Hindlimb muscle (tissue), 1 donor: ENCODE results near the gene SUMO1. TPM values are rescaled to one million over a fixed set of nuclear protein-coding genes. Genes with fewer than 3 reads are reported as not detected.
"Not testable (repeated sequence)": the region's sequence is repeated elsewhere in the genome, so short reads cannot be mapped to it uniquely, and the experiment has no call there.

ENCODE experiments used
- DNase-seq: peaks from one replicate; pipeline ENCODE4 v3.0.0-alpha.2; 2013
- polyA plus RNA-seq: library from polyadenylated mRNA; unstranded; fragments of 120-200 nt; gene quantifications from one replicate; pipeline ENCODE4 v1.2.1, GENCODE V29; 2013; ENCODE audit not compliant: insufficient read length

SUMO1 gene
- polyA plus RNA-seq, result 93.1 TPM

DNA sequence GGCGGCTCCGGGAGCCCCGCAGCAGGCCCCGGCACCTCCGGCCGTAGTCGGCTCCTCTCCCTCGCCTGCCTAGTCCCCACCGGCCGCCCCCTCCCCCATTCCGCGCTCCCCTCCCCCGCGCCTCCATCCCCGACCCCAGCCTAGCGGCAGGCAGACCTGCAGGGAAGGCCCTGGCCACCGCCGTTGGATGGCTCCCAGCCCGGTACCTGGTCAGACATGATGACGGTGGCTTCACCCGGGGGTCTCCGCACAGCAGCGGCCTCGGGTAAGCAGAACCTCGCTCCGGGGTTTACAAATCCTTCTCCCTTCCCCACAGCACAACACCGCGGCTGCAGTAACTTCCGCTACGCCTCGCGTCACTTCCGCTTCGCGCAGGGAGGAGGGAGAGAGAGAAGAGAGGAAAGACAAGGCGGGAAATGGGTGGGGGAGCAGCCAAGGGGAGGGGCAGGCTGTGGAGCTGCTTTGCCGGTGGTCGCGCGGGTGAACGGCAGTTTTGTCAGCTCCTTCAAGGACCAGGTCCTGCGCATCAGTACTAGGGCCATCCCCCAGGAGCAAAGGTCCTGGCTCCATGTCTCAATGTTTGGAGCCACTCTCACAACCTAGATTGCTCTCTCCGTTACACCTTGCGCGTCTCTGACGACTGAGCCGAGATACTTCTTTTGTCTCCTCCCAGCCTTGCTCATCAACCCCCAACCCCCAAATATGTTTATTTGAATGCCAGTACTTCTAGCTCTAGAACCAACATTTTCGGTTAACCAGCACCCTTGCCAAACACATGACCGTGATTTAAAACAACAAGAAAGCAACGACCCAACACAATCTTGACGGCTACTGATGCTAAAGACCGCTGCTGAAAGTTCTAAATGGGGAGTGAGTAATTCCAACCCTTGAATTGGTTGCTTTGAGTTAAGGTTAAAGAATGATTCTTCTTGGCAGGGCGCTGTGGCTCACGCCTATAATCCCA, at the start of gene SUMO1:
Gene SUMO1, minus strand, starts transcription at position 364 of the 964 bp plus-strand sequence. Its CDS starts 146 bp downstream, at position 218.
- peak; percentile 95 for DNase-seq

DNA sequence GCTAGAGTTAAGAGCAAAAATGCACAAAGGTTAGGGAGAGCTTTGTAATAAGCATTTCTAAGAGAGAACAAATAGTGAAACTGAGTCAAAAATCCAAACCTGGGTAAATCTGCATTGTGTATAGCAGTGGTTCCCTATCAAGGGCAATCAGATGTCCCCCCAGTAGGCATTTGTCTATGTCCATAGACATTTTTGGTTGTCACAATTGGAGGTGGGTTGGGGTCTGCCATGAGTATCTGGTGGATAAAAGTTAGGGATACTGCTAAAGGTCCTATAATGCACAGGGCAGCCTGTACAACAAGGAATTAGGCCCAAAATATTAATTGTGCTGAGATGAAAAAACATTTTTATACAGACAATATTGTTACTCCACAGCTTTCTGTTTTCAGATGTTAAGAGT, 48.2 kb upstream of the SUMO1 start:
- DNase-seq, result no peak

DNA sequence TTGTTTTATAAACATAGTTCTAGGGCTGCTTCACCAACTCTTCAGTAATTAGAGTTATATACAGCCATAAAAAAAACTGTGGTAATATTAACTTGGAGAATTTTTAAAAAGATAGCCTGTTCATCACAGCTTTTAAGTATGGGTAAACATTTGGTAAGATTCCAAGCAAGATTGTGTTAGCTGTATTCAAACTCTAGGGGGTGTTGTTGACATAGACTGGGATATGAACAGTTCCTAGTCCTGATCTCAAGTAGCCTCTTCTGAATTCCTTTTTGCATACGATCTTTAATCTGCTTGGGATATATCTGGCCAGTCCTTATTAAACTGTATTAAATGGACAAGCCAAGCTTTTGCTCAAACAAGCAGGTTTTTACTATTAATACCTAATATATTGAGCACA, 40.5 kb upstream of the SUMO1 start:
- DNase-seq, result peak; percentile 23

DNA sequence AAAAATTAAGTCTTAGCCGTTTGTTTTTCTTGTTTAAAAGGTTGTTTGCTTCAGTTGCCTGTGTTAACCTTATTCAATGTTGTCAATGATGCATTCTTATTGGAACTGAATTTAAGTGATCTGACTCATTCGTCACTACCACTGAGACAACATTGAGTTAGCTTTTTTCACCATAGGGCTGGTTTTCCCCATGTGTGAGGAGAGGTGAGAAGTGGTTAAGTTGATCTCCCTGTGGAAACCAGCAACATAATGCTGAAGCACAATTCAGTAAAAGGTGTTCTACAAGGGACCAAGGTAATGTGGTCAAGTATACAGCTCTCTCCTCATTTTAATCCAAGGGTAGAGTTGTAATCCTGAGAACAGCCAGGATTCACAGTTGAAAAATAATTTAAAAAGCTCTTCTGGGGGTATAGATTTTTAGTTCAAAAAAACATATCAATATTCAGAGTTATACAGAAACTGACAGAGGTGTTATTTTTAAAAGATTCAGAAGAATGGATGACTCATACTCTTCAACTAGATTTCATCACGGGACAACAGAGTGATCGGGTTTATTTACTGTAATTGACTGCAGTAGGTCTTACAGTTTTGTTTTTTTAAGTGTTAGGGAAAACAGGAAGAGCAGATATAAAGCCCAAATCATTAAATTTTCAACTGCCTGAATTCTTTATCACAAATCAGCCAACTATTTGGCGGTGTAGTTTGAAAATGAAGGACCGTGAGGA, 39.8 kb upstream of the SUMO1 start:
- no peak for DNase-seq

DNA sequence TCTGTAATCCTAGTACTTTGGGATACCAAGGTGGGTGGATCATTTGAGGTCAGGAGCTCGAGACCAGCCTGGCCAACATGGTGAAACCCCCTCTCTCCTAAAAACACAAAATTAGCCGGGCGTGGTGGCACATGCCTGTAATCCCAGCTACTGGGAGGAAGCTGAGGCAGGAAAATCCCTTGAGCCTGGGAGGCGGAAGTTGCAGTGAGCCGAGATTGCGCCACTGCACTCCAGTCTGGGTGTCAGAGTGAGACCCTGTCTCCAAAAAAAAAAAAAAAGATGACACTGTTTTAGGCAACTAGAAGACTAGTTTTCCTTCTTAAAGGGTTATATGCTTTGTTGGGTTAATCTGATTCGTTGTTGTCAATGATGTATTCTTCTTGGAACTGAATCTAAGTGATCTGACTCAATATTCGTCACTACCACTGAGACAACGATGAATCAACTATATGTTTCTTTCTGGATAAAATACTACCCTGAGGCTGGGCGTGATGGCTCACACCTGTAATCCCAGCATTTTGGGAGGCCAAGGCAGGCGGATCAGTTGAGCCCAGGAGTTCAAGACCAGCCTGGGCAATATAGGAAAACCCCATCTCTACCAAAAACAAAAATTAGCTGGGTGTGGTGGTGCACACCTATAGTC, 37.8 kb upstream of the SUMO1 start:
- DNase-seq, result not testable (repeated sequence)

DNA sequence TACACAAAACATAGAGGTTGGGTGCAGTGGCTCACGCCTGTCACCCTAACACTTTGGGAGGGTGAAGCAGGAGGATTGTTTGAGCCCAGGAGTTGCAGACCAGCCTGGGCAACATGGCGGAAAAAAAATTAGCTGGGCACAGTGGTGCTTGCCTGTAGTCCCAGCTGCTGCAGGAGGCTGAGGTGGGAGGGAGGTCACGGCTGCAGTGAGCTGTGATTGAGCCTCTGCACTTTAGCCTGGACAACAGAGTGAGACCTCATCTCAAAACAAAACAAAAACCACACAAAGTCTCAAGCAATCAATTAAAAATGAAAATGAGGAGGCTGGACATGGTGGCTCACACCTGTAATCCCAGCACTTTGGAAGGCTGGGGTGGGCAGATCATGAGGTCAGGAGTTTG, 32.1 kb upstream of the SUMO1 start:
- DNase-seq, result no peak

DNA sequence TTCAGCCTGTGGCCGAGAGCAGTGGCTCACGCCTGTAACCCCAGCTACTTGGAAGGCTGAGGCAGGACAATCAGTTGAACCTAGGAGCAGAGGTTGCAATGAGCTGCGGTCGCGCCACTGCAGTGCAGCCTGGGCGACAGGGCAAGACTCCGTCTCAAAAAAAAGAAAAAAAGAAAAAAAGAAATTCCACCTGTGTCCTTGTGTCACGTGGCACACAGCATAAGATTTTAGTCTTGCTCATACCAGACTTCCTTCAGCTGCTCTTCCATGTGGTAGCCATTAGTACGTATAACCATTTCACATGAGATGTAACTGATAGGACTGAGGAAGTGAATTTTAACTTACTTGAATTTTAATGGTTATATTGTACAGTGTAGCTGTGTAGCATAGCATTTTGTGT, 31.2 kb upstream of the SUMO1 start:
- DNase-seq, result no peak

DNA sequence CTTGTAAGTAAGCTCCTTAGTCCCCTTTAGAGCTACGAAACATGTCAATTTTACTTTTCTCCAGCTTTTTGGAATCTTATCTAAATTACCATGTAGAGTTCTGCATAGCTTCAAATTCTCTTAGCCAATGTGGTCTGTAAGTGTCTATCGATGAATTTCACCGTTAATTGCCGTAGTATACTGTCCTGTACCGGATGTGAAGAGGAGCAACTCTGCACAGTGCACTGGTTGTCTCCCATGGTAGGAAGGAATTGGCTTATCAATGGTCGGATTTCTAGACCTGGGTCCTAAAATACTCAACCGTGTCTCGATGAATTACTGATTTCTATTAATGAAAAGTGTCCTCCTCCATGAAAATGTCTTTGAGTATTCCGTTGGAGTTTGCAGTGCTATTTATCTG, 29.1 kb upstream of the SUMO1 start:
- DNase-seq, result no peak

DNA sequence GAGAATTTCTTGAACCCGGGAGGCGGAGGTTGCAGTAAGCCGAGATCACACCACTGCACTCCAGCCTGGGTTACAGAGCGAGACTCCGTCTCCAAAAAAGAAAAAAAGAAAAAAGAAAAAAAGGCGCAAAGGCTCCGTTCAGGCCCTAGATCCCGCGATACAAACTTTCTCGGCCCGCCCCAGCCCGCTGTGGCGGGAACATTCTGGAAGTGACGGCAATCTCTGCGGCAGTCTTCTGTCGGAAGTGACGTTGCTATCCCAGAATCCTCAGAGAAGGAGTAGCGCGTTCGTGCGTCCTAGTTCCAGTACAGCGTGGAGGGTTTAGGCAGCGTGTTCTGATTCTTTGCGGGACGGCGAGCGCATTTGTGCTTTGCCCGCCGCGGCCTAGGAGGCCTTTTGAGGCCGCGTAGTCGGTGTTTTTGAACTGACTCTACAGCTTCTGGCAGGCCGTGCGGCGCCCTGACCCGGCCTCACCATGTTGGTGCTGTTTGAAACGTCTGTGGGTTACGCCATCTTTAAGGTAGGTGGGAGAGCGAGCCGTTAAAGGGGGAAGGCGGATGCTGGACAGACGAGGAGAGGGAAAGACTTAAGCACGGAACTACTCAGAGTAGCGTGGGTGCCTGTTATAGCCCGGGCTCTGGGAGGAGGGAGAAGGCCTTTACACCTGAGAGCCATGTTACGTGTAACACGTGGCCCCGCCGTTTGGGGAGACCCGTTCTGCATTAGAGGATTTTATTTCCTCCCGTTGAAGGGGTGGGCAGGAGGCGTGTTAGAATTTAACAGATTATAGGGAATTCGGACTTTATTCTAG, 27.3 kb upstream of the SUMO1 start, which contains the start of gene NOP58:
Gene NOP58, plus strand, starts transcription at position 297 of the 811 bp plus-strand sequence. Its CDS starts 179 bp downstream, at position 476.
- DNase-seq, result peak; percentile 97

DNA sequence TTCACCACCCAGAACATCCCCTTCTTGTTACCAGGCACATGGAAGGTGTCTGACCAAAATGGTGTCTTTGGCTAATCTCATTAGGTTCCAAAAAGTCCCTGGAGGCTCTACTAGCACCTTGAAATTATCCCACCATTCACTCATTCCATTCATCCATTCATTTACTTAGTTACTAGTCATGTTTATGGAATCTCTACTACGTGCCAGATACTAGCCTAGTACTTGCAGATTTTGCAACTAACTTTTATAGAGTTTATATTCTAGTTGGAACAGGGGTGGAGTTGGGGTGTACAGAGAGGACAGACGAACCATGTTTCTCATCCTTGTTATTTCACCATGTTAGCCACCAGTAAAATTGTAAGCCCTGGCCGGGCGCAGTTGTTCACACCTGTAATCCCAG, 23.1 kb upstream of the SUMO1 start:
- DNase-seq, result no peak

DNA sequence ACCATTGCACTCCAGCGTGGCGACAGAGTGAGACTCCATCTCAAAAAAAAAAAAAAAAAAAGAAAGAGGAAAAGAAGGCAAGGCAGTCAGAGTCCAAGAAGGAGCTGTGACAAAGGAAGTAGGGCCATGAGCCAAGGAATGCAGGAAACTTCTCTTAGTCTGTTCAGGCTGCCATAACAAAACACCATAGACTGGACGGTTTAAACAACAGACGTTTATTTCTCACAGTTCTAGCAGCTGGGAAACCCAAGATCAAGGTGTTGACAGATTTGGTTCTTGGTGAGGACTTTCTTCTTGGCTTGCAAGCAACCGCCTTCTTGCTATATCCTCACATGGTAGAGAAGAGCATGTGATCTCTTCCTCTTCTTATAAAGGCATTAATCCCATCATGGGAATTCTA, 13.1 kb upstream of the SUMO1 start:
- no peak for DNase-seq

DNA sequence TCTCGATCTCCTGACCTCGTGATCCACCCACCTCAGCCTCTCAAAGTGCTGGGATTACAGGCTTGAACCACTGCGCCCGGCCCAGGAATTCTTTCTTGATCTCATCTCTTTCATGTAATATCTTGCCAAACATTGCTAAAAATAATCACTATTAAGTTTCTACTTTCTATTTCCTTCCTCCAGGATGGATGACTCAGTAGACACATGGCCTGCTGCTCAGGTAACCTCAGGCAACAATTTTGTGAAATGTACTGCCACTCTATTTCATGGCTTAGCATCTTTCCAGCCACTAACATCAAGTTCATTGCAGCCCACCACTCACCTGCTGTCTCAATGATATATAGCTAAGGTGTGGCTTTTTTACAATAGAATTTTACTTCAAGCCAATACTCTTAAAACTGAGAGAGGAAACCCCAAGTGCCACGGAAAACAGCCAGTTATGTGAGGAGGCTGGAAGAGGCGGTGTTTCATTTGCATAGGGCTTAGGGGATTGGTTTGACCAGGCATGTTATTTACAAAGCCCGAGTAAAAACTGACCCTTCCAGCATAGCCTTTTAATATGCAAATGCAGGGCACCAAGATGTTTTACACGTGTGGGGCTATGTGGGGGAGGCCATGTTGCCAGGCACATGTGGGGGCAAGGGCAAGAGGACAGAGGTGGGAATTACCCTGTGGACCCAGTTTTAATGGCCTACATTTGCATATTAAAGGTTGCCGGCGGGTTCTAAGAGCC, 11.3 kb upstream of the SUMO1 start:
- no peak for DNase-seq

DNA sequence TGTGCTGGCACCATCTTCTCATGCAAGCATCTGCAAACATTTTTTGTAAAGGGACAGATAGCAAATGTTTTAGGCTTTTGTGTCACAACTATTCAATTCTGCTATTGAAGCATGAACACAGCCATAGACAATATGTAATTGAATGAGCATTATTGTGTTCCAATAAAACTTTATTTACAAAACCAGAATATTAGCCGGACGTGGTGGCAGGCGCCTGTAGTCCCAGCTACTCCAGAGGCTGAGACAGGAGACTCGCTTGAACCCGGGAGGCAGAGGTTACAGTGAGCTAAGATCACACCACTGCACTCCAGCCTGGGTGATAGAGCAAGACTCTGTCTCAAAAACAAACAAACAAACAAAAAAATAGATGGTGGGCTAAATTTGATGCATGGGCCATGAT, 9.3 kb upstream of the SUMO1 start:
- DNase-seq, result not testable (repeated sequence)

DNA sequence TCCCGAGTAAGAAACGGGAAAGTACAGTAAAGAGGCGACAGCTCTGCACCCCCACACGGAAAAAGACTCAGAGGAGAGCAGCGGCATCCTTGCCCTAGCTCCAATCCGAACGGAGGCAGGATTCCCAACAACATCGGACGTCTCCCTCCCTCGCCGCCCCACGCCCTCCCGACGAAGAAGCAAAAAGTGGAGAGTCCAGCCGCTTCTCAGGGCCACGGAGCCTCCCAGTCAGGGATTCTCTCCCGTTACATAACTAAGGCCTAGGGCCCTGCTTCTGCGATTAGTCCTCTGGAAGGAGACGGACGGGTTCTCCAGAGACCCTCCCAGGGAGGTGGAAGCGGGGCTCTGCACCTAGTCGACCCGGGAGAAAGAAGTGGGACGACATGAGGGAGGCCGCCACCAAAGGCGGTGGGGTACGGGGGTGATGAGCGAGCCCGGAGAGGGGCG, 587 bp downstream of the SUMO1 start:
- DNase-seq, result peak; percentile 41

DNA sequence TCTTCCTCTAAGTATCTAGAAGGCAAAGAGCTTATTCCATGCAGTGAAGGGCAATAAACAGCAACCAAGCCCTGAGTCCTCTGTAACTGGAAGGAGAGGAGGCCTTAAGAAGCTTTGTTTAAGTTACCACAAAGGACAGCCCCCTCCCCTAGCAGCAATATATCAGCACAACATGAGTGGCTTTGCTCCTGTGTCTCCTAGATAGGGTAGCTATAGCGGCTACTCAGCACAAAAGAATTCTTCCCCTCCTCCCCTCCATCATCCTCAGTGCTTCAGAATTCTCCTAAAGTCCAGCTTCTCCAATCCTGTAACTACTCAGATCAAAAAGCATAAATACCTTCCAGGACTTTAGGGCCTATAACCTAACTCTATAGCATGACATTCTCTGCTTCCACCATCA, 16.5 kb downstream of the SUMO1 start:
- DNase-seq, result no peak

DNA sequence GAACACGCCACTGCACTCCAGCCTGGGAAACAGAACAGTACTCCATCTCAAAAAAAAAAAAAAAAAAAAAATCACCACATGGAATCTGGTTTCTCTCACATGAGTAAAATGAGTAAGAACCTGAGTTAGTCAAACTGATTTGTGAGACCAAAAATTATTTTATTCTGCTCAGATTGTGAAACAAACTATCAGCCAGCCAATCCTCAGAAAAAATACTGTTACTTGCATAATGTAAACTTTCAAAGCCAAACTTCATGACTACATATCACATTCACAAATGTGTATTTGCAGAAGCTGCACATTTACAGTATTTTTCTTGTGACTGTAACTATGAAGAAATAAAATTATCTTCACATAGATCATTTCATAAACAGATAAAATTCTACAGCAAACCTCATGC, 23.2 kb downstream of the SUMO1 start:
- no peak for DNase-seq

DNA sequence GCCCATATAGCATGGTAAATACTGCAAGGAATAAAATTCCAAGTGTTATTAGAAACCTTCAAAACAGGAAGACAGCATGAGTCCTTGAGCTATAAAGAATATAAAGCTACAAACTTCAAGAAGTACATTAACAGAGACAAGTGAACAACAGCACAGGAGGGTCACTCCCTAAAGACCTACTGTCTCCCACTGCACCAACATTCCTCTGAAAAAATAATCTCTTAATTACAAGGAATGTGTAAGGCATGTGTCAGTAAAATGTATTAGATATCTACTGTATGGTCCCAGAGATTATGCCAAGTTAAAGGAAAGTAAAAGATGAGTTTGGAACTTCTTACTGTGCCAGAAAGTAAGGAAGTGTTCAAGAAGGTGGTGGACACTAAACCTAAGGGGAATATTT, 29.9 kb downstream of the SUMO1 start:
- no peak for DNase-seq

DNA sequence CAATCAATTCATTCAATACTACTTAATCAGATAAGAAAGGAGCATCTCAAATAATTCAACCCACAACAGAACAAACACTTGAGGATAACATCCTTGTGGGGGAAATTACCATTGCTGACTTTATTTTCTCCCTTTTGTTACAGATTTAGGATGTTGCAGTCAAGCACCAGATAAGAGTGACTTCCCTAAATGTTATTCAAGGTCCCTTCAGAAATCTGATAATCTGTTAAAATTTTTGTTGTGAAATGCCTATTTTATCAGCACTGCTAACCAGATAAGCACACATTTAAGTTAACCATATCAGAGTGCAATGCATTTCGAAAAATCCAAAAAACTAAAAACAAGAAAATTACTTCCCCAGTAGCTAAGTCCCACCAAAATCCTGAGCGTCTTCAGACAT, 33.5 kb downstream of the SUMO1 start:
- no peak for DNase-seq

DNA sequence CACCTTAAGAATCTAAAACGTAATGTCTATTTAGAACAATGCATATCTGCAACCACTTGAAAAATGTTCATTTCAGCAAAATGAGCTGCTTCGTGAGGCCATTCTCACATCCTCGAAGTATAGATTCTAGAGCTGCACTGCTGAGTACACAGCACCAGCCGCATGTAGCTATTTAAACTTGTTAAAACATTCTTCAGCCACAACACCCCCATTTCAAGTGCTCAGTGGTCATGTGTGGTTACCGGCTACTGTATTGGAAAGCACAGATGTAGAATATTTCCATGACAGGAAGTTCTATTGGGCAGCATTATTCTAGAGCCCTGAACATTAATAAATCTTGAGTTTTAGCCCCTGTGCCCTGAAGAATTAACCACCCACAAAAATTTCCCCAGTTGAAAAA, 35.0 kb downstream of the SUMO1 start:
- DNase-seq, result no peak

DNA sequence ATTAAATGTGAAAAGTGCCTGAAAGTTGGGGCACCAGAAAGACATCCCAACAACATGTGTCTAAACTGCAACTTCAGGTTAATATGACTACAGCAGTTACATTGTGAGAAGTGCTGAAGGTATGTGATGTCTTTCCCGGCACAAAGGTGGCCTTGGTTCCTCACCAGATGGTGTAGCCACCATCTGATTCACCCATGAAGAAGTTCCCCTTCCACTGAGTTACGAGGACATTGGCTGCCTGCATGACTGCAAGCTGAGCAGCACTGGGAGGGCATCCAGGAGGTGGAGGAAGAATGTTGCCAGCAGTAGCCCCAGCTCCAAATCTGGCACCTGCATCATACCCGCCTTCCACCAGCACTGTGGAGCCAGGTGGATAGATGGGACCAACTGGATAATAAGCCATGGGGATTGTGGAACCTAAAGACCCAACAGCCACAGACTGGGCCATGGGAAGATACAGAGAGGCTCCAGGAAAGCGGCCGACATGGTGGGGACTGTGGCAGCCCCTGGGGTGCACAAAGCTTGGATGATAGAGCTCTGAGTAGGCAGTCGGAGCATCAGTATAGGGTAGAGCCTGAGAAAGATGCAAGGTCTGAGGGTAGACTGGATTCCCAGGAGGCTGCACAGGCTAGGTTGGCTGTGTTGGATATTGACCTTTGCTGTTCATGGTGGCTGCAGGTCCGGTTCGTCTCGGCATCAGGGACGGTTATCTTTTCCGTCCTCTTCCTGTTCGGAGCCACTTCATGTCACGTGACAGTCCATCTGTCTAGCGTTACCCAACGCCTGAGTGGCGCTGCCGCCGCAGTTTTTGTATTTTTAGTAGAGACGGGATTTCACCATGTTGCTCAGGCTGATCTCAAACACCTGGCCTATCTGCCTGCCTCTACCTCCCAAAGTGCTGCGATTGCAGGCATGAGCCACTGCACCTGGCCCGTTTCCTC, 36.9 kb downstream of the SUMO1 start:
- DNase-seq, result no peak
